Embryonic facial prominence (tissue), 1 donor: Measurements from ENCODE around the gene AKAP13.

Experiments
- DNase-seq: peaks from one replicate; pipeline ENCODE4 v3.0.0-alpha.2; 2016; ENCODE audit errors: extremely low spot score

Gene AKAP13

DNA sequence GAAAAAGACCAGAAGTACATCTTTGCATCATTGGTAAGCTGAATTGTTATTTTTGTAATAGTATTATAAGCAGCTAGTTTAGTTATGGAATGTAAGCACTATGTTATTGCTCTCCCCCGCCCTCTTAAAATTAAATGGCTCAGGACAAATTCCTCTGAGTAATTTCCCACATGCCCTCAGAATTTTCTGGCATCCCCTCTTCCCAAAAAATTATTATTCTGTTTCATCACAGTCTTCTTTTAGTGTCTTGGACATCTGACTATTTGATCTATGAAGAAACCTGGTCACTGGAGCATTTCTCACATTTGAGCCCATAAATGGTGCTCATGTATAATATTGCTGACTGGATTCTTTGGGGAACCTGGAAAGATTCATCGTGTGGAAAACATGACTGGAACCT is 346.1 kb downstream of the AKAP13 start:
- DNase-seq: no peak

DNA sequence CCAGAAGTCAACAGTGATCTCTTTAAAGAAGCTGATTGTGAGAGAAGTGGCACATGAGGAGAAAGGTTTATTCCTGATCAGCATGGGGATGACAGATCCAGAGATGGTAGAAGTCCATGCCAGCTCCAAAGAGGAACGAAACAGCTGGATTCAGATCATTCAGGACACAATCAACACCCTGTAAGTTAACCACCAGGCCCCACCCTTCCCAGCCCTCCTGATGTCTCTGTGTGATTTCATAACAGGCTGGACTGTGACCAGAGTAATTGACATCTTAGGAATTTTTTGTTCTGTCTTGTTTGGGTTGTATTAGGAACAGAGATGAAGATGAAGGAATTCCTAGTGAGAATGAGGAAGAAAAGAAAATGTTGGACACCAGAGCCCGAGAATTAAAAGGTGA is 346.7 kb downstream of the AKAP13 start:
- no peak for DNase-seq

DNA sequence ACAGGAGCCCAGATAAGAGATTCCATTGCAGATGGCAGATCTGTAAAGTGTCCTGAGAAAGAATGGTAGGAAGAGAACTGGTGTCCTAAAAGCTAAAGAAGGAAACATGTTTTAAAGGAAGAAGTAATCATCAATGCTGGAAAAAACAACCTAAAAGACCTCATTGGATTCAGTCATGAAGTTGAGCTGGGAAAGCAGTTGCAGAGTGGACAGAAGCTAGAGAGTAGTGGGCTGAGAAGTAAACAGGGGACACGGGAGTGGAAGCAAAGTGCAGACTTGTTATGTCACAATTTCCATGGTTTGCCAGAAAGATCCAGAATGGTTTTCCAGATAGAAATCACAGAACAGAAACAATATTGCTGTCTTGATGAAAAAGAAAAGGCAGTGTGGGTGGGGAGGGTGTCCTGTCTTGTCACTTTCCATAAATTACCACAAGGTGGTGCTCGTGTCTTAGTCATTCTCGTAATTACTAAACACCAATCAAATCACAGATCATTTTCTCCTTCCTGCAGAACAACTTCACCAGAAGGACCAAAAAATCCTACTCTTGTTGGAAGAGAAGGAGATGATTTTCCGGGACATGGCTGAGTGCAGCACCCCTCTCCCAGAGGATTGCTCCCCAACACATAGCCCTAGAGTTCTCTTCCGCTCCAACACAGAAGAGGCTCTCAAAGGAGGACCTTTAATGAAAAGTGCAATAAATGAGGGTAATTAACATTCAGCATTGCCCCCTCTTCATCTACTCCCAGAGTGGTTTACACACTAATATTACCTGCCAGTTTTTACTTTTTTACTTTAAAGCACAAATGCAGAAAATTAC is 349.8 kb downstream of the AKAP13 start:
- DNase-seq: no peak

DNA sequence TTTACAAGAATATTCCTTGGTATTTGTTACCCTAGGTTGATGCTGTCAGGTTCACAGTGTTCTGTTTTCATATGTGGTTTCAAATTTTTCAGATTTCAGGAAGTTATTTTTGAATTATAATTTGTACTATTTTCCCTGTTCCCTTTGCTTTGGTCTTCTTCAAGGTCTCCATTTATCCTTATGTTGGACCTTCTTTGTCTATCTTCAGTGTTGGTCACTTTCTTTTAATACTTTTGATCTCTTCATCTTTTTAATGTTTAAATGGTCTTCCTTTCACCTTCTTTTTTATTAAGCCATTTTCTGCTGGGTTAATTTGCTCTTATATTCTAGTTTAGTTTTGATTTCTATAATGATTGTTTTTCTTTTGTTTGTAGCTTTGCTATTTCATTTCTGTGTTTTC is 353.0 kb downstream of the AKAP13 start:
- no peak for DNase-seq

DNA sequence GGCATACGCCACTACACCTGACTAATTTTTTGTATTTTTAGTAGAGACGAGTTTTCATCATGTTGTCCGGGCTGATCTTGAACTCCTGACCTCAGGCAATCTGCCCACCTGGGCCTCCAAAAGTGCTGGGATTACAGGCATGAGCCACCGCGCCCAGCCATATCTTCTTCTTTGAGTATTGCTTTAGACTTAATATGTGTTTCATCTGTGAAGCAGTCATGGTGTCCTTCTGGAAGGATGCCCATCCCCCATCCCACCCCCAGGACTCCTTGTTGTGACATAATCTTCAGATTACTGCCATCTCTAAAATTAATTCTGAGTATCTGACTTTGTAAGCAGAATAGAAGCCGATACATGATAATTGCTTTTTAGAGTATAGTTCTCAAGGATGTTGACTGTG is 356.7 kb downstream of the AKAP13 start:
- no peak for DNase-seq

DNA sequence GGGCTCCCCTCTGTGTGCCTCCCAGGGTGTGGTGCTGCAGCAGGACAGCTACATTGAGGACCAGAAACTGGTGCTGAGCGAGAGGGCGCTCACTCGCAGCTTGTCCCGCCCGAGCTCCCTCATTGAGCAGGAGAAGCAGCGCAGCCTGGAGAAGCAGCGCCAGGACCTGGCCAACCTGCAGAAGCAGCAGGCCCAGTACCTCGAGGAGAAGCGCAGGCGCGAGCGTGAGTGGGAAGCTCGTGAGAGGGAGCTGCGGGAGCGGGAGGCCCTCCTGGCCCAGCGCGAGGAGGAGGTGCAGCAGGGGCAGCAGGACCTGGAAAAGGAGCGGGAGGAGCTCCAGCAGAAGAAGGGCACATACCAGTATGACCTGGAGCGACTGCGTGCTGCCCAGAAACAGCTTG is 360.6 kb downstream of the AKAP13 start:
- no peak for DNase-seq

DNA sequence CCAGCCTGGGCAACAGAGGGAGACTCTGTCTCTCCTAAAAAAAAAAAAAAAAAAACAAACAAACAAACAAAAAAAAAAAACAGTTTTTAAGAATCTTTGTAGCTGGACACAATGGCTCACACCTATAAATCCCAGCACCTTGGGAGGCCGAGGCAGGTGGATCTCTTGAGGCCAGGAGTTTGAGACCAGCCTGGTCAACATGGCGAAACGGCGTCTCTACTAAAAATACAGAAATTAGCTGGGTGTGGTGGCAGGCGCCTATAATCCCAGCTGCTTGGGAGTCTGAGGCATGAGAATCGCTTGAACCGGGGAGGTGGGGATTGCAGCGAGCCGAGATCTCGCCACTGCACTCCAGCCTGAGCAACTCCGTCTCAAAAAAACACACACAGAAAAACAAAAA is 361.3 kb downstream of the AKAP13 start:
- DNase-seq: no peak

DNA sequence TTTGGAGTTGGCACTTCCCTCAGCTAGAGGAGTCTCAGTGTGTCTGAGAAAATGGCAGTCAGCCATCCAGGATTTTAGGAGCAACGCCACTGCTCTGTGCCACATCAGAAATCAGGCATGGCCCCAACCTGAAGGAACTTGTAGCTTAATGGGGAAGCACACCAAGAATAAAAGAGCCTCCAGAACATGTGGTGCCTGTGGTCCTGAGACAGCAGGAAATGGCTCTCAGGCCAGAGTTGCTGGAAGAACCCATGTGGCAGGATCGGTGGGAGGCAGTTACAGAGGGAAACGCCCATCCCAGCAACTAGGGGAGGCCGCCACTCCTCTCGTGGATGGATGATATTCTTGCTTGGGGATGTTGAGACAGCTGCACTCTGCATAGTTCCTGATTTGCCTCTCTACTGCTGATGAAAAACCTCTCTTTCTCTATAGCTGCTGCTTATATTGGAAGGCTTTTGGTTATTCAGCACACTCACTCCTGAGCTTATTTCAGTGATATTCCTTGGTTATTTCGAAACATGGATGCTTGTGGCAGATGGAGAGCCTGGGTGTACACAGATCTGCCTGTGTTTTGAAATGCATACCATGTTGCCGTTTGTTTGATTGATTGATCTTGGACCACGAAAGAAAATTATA is 361.9 kb downstream of the AKAP13 start:
- DNase-seq: no peak

DNA sequence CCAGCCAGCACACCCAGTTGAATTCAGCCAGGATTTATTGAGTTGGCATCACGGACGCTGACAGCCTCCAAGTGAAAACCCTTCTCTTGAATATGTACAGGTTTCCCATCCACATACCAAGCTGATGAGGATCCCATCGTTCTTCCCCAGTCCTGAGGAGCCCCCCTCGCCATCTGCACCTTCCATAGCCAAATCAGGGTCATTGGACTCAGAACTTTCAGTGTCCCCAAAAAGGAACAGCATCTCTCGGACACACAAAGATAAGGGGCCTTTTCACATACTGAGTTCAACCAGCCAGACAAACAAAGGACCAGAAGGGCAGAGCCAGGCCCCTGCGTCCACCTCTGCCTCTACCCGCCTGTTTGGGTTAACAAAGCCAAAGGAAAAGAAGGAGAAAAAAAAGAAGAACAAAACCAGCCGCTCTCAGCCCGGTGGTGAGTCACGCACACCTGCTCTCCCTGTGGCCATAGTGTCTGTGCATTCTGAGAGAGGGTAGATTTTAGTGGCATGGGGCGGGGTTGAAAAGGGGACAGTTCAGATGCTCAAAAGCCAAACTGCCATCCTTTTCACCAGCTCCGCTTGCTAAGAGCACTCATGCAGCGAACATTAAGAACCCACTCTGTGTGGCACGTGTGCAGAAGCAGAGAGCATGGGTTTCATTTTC is 363.1 kb downstream of the AKAP13 start:
- DNase-seq: no peak

DNA sequence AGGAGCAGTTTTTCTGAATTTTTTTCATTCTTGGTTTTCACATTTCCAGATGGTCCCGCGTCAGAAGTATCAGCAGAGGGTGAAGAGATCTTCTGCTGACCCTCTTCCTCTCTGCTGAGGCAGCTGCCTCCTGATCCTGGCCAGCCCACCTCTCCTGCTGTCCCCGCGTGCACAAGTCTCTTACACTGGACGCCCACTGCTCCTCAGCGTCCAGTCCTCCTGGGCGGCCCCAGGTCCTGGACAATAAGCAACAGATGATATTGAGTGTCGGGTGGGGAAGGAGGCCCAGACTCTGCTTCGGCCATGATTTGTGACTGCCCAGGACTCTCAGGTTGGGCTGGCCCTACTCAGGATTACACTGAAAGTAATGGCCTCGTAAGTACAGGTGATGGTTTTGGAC is 364.2 kb downstream of the AKAP13 start:
- no peak for DNase-seq

DNA sequence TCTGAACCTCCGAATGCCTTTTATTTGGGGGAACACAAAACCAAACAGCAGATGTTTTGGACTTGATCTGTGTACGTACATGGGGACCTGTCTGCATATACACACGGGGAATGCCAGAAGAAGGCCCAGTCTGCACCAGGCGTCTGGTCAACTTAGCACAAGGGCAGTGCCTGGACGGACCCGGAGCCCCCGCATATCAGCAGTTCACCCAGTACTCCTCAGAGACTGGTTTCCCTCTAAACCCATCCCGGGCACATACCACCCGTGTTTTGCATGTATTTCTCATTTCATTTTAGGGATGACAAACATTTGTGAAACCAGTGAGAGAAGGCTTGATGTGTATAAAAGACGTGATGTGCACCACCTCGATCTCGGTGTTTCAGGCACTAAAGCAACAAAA is 364.6 kb downstream of the AKAP13 start:
- no peak for DNase-seq

DNA sequence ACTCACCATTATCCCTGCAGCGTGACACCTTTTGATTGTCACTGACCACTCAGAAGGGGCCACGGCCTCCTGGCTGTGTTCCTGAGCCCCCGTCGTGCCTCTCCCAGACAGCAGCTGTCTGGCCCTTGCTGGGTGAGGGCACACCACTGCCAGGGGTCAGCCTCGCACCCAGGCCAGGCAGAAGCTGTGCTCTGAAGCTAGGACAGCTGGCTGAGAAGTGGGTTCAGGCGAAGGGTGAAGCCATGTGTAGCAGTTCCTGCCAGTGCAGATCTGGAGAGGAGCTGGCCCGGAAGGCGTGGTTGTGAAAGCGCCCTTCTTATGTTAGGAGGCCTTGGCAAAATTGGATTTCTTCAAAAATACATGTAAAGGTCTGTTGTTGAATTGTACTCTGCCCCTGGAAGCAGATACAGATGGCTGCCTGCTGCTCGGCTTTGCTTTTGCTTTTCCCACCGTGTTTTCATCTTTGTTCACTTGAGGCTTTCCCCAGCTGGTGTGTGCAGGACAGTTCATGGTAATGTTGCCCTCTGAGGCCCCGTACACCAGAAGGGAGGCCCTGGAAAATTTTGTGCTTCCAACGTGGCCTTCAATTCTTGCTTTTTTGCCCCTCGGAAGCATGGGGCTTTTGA is 365.2 kb downstream of the AKAP13 start:
- no peak for DNase-seq

DNA sequence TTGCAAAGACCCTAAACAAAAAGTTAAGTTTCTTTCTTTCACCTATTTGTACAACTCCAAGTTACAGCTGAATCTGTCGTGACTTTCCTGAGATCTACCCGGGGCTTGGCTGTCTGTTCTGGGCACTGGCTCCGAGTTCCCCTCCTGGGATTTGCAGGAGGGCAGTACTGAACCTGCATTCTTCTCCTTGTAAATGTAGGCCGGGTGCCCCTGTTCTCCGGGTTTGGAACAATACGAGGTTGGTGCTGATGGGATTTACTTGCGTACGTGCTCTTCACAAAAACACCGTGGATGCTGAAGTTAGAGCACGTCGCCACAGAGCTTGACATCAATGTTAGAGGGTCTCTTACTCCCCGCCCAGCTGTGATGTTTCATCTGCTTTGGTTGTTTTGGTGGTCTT is 366.2 kb downstream of the AKAP13 start:
- DNase-seq: no peak

DNA sequence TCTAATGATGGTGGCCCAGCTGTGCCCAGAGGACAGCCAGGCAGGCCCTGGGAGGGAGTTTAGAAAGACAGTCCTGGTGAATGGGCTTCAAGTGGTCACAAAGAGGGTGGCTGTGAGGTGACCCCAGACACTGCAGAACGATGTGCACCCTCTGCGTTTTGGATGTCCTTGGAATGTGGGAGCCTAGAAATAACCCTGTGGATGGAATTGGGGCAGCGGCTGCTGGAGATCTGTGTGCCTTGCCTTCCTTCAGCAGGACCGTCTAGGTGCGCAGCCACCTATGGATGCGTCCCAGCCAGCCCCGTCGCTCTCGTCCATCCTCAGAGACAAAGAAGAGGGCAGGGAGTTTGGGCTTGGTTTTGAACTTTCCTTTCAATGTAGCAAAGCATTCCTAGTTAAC is 367.8 kb downstream of the AKAP13 start:
- no peak for DNase-seq

DNA sequence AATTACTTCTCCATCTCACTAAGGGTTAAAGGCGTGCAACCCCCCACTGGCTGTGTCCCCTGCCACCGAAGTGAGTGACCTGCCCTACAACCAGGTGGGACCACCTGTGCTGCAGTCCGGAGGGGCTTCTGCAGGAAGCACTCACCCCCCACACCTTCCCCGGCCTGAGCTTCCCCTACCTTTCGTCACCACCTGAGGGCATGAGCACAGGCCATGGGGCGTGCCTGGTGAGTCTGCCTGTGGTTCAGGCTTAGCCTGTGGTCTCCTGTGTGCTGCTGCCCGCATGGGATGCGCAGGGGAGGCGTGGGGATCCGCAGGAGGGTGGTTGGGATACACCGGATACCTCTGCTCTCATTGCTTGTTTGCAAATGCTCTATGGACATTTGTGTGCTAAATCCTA is 368.3 kb downstream of the AKAP13 start:
- DNase-seq: no peak

DNA sequence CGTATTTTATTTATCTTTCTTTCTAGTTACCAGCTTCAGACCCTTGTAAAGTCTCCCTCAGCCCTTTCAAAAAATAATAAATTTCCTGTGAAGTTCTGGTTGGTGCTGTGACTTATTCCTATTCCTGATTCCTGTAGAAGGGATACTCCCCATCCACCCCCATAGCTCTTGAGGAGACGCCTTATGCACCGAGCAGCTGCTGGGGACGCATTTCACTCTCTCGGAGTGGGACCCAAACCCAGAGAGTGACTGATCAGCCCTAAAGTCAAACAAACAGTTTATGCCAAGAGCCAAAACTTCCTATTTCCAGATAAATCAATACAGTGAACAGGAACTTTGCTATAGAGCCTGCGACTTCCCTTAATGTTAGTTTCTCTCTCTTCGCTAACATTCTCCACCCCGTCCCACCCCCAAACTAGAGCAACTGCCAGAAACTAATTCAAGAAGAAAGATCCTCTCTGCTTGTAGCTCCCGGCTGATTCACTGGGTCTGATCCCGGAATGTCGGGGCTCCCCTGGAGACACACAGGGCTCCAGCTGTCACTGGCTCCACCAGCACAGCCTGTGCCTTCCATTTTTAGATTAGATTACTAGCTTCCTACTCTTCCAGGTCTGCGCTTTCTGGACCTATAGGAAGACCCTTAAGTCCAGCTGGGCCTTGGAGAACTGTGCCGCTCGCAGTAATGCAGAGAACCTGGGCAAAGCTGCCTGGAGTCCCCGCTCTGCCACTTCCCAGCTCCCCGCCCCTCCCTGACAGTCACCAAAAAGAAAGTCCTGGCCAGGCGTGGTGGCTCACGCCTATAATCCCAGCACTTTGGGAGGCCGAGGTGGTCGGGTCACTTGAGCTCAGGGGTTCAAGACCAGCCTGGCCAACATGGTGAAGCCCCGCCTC is 369.1 kb downstream of the AKAP13 start:
- no peak for DNase-seq

DNA sequence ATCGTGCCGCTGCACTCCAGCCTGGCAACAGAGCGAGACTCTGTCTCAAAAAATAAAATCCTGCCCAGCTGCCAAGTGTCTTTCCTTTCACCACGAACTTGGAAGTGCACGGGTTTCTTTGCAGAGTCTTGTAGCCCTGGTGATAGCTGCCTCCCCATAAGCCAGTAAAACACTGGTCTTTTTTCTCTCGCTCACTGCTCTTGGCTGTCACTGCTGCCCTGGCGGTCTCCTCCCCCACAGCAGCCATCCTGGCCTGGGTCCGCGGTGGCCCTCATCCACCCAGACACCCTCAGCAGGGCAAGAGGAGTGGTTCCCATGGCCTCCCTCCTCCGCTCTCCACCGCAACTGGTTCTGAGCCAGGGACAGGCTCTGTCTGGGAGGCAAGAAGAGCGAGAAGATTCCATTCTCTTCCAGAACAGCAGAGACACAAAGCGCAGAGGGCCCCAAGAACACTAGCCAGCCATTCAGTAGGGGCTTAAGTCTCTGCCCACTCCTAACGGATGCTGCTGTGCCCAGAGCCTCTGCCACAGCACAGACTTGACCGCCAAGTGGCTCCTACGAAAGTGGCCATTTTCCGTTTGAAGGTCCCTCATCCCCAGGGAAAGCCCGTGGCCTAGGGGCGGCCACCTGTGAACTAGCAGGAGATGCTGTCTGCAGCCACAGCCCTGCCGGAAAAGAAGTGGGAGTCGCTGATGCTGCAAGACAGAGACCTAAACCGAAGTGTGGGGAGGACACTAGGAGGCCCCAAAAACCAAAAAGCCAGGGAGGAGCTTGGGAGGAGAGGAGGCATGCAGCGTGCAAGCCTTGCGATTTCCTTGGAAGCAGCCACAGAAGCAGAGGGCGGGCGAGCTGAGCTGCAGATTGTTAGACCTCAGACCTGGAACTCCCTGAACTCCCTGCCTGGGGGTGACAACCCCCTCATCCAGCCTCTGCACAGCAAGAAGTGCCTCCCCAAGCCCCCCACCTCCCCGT is 370.2 kb downstream of the AKAP13 start:
- DNase-seq: no peak

DNA sequence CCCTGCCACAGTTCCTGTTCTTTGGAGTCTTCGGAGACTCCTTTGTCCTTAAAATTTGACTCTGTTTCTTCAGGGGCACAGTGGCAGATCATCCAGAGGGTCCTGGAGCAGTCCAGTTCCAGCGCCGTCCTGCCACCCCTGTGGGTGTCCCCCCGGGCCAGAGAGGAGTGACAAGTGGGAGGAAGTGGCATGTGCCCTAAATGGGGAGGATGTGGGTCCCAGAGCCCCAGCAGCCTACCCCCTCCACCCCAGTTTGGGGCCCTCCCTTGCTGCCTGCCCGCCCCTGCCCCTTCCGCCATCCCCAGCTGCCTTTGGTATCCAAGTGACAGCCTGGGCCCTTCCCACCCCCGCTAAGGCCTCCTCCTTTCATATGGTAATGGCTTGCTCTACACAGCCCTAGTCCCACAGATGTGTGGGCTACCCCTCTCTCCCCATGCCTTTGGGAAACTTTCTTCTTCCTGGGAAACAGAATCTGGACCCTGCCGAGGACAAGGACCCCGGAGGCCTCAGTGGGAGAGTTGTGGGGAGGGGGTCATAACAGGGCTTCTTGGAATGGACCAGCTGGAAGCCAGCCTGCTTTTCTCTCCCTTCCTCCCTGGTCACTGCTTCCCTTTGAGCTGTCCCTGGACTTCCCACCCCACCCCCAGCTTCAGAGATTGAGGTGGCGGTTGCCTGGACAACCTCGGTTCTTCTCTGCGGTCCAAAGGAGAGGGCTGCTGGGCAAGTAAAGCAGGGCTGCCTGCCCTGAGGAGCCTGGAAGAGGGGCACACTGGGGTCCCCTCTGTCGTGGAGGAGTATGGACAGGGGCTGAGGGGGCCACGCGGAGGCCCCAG is 371.1 kb downstream of the AKAP13 start:
- no peak for DNase-seq

DNA sequence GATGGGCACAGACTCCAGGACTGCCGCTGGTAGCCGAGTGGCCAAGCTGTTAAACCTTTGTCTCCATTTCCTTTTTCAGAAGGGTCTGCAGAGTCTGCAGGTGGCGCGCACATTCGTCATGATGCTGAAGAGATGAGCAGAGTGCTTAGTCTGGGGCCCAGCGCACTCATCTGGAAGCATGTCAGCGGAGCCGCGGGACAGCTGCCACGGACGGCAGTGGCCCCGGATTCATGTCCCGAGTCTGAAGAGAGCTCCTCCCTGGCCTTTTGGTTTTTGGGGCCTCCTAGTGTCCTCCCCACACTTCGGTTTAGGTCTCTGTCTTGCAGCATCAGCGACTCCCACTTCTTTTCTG is 371.7 kb downstream of the AKAP13 start:
- DNase-seq: no peak
